MM.1S (cell line): ENCODE measurements around the gene ZNF346.

ENCODE experiments used
- DNase-seq: peaks from one replicate; pipeline ENCODE4 v3.0.0-alpha.2; 2015
- H2AFZ ChIP-seq: fragments of 300-600 bp; sonication (generic); 2 replicates; pipeline ENCODE4 v1.6.0; 2016; ENCODE audit warnings: antibody characterized with exemption, low read length
- H3F3A ChIP-seq: fragments of 300-600 bp; sonication (generic); 2 replicates; pipeline ENCODE4 v1.6.1; 2016; ENCODE audit warnings: mild to moderate bottlenecking, antibody characterized with exemption, low read length, moderate library complexity, mixed read lengths; ENCODE audit not compliant: insufficient read depth
- H3K27ac ChIP-seq: fragments of 300-600 bp; sonication (generic); 2 replicates; pipeline ENCODE4 v1.5.1; 2016; ENCODE audit warnings: mild to moderate bottlenecking, low read length
- H3K27me3 ChIP-seq: fragments of 300-600 bp; sonication (generic); replicated peaks from 2 replicates; pipeline ENCODE4 v1.6.0; 2016; ENCODE audit warnings: low read length; ENCODE audit not compliant: insufficient read depth
- H3K36me3 ChIP-seq: fragments of 300-600 bp; sonication (generic); replicated peaks from 2 replicates; pipeline ENCODE4 v1.6.1; 2016; ENCODE audit warnings: mild to moderate bottlenecking, low read length, mixed read lengths; ENCODE audit not compliant: insufficient read depth
- H3K4me1 ChIP-seq: fragments of 300-600 bp; sonication (generic); 2 replicates; pipeline ENCODE4 v1.6.1; 2016; ENCODE audit warnings: low read length, mixed read lengths
- H3K4me2 ChIP-seq: fragments of 300-600 bp; sonication (generic); 2 replicates; pipeline ENCODE4 v1.6.0; 2016; ENCODE audit warnings: low read depth, low read length
- H3K4me3 ChIP-seq: fragments of 300-600 bp; sonication (generic); 2 replicates; pipeline ENCODE4 v1.5.1; 2016; ENCODE audit warnings: low read length, mixed read lengths
- H3K79me2 ChIP-seq: fragments of 300-600 bp; sonication (generic); 2 replicates; pipeline ENCODE4 v1.6.1; 2016; ENCODE audit warnings: mixed run types, low read length, mixed read lengths
- H3K9ac ChIP-seq: fragments of 300-600 bp; sonication (generic); 2 replicates; pipeline ENCODE4 v1.6.1; 2016; ENCODE audit warnings: low read length, mixed read lengths
- H3K9me2 ChIP-seq: fragments of 300-600 bp; sonication (generic); replicated peaks from 2 replicates; pipeline ENCODE4 v1.6.1; 2016; ENCODE audit warnings: mild to moderate bottlenecking, low read length, mixed read lengths; ENCODE audit not compliant: insufficient read depth
- H3K9me3 ChIP-seq: fragments of 300-600 bp; sonication (generic); replicated peaks from 2 replicates; pipeline ENCODE4 v1.6.1; 2016; ENCODE audit warnings: mild to moderate bottlenecking, low read length, mixed read lengths; ENCODE audit not compliant: insufficient read depth
- H4K20me1 ChIP-seq: fragments of 300-600 bp; sonication (generic); 2 replicates; pipeline ENCODE4 v1.6.1; 2016; ENCODE audit warnings: mild to moderate bottlenecking, low read length, moderate library complexity, mixed read lengths; ENCODE audit not compliant: insufficient read depth
- EZH2 ChIP-seq: fragments of 300-600 bp; sonication (generic); optimal IDR thresholded peaks from 2 replicates; pipeline ENCODE3; 2017; ENCODE audit warnings: low read depth, mild to moderate bottlenecking, antibody characterized with exemption, low read length, mixed read lengths
- EZH2phosphoT487 ChIP-seq: fragments of 300-600 bp; sonication (generic); IDR thresholded peaks from 2 replicates; pipeline ENCODE4 v1.6.1; 2018; ENCODE audit warnings: antibody characterized with exemption, low read length
- TF ChIP-seq, protein P1 (sequence below): fragments of 300-600 bp; sonication (generic); IDR thresholded peaks from 2 replicates; pipeline ENCODE4 v1.5.1; 2016; ENCODE audit warnings: antibody characterized with exemption, low read length, mixed read lengths

The ZNF346 gene

DNA sequence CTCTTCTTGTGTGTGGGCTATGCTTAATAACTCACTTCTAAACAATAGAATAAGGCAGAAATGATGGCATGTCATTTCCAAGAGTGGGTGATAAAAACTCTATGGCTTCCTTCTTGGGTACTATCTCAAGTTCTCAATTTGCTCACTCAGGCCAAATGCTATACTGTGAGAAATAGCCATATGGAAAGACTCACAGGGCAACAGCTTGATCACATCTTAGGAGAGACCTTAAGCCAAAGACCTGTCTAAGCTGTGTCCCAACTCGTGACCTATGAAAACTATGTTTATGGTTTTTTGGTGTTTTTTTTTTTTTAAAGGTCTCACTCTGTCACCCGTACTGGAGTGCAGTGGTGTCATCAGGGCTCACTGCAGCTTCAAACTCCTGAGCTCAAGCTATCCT lies 13.8 kb upstream of the ZNF346 start:
- TF ChIP-seq, protein P1, sequence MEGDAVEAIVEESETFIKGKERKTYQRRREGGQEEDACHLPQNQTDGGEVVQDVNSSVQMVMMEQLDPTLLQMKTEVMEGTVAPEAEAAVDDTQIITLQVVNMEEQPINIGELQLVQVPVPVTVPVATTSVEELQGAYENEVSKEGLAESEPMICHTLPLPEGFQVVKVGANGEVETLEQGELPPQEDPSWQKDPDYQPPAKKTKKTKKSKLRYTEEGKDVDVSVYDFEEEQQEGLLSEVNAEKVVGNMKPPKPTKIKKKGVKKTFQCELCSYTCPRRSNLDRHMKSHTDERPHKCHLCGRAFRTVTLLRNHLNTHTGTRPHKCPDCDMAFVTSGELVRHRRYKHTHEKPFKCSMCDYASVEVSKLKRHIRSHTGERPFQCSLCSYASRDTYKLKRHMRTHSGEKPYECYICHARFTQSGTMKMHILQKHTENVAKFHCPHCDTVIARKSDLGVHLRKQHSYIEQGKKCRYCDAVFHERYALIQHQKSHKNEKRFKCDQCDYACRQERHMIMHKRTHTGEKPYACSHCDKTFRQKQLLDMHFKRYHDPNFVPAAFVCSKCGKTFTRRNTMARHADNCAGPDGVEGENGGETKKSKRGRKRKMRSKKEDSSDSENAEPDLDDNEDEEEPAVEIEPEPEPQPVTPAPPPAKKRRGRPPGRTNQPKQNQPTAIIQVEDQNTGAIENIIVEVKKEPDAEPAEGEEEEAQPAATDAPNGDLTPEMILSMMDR: no peak
- Histone ChIP-seq H3K27me3 (no peaks in the 10 kb centered on the region), H3K9me3 (no peaks in the 10 kb centered on the region), H3K4me2 (no peak overlapping the region), H3K4me1 (peaks cover 14% of the 10 kb centered on the region; the same call in 1 of the 2 replicates), H3K9ac (no peak overlapping the region), H3K4me3 (no peak overlapping the region), H3K9me2 (no peaks in the 10 kb centered on the region), H3K79me2 (peaks cover 29% of the 10 kb centered on the region), H3K27ac (no peak overlapping the region), H2AFZ (no peak overlapping the region), H4K20me1 (peaks cover 16% of the 10 kb centered on the region; the same call in 1 of the 2 replicates), H3K36me3 (no peaks in the 10 kb centered on the region), H3F3A (no peaks in the 10 kb centered on the region)
- DNase-seq: no peak

- TF ChIP-seq, protein P1: no peak
- TF ChIP-seq EZH2phosphoT487 (no peak), EZH2 (no peak)
- no peaks in the 10 kb centered on the region for H3K36me3 ChIP-seq
- H3K27ac ChIP-seq: no peak overlapping the region
These were observed 12.3 kb upstream of the ZNF346 start for GRCh38 chr5:177010153-177010552.

GRCh38 chr5:177015156-177015555 lies 7.3 kb upstream of the ZNF346 start:
- no peak for TF ChIP-seq EZH2
- no peak for TF ChIP-seq EZH2phosphoT487
- TF ChIP-seq, protein P1: no peak
- Histone ChIP-seq H3K4me1 (no peaks in the 10 kb centered on the region), H3K9ac (no peak overlapping the region), H4K20me1 (no peaks in the 10 kb centered on the region), H3K36me3 (no peaks in the 10 kb centered on the region), H3K9me2 (no peaks in the 10 kb centered on the region), H2AFZ (no peak overlapping the region), H3K79me2 (no peaks in the 10 kb centered on the region), H3K27ac (no peak overlapping the region), H3K9me3 (no peaks in the 10 kb centered on the region), H3K27me3 (no peaks in the 10 kb centered on the region), H3F3A (no peaks in the 10 kb centered on the region), H3K4me2 (no peak overlapping the region), H3K4me3 (no peak overlapping the region)
- DNase-seq: no peak

More at GRCh38 chr5:177010153-177010552, 12.3 kb upstream of the ZNF346 start:
- no peak overlapping the region for H3K4me3 ChIP-seq
- H3K4me1 ChIP-seq: peaks cover 3% of the 10 kb centered on the region; the same call in 1 of the 2 replicates
- no peak overlapping the region for H3K9ac ChIP-seq
- no peaks in the 10 kb centered on the region for H3F3A ChIP-seq
- no peak overlapping the region for H2AFZ ChIP-seq
- H3K4me2 ChIP-seq: no peak overlapping the region
- peaks cover 14% of the 10 kb centered on the region for H3K79me2 ChIP-seq
- H3K9me3 ChIP-seq: no peaks in the 10 kb centered on the region
- H3K9me2 ChIP-seq: no peaks in the 10 kb centered on the region
- no peak for DNase-seq
- H3K27me3 ChIP-seq: no peaks in the 10 kb centered on the region
- H4K20me1 ChIP-seq: peaks cover 4% of the 10 kb centered on the region; the same call in 1 of the 2 replicates
